Mesendoderm (in vitro differentiated cells): ENCODE measurements around the gene ZNF428.
A peak's percentile ranks its signal among the peaks of the same experiment; 100 is the strongest.
"Not testable (repeated sequence)": the region's sequence is repeated elsewhere in the genome, so short reads cannot be mapped to it uniquely, and the experiment has no call there.

Experiments used
- DNase-seq: peaks from one replicate; pipeline ENCODE4 v3.0.0; 2013
- H2AK5ac ChIP-seq: 2 replicates; pipeline ENCODE4 v1.6.1; 2013; ENCODE audit warnings: low read length, inconsistent platforms
- H2BK120ac ChIP-seq: 2 replicates; pipeline ENCODE4 v1.6.1; 2013; ENCODE audit warnings: low read depth, mild to moderate bottlenecking, low read length, moderate library complexity, mixed read lengths
- H2BK15ac ChIP-seq: replicated peaks from 2 replicates; pipeline ENCODE4 v1.6.1; 2013; ENCODE audit warnings: low read depth, mild to moderate bottlenecking, moderate library complexity
- H2BK5ac ChIP-seq: 2 replicates; pipeline ENCODE4 v1.6.1; 2013; ENCODE audit warnings: low read length, inconsistent platforms
- H3K18ac ChIP-seq: 2 replicates; pipeline ENCODE4 v1.6.1; 2013; ENCODE audit warnings: mild to moderate bottlenecking, low read length, mixed read lengths
- H3K23ac ChIP-seq: one replicate; pipeline ENCODE4 v1.6.1; 2013; ENCODE audit warnings: low read length
- H3K27ac ChIP-seq: 2 replicates; pipeline ENCODE4 v1.5.1; 2013; ENCODE audit warnings: low read depth, mild to moderate bottlenecking, inconsistent platforms, low read length, moderate library complexity
- H3K27me3 ChIP-seq: 2 replicates; pipeline ENCODE4 v1.6.1; 2013; ENCODE audit warnings: low read length, control low read depth, mild to moderate bottlenecking, inconsistent platforms; ENCODE audit not compliant: insufficient read depth, poor library complexity
- H3K36me3 ChIP-seq: 2 replicates; pipeline ENCODE4 v1.6.1; 2013; ENCODE audit warnings: low read length, inconsistent platforms; ENCODE audit not compliant: control insufficient read depth, insufficient read depth
- H3K4ac ChIP-seq: one replicate; pipeline ENCODE4 v1.6.1; 2013; ENCODE audit warnings: low read depth, mild to moderate bottlenecking, low read length, moderate library complexity
- H3K4me1 ChIP-seq: 2 replicates; pipeline ENCODE4 v1.6.1; 2013; ENCODE audit warnings: low read depth, low read length, inconsistent platforms; ENCODE audit not compliant: control insufficient read depth
- H3K4me2 ChIP-seq: 2 replicates; pipeline ENCODE4 v1.6.1; 2013; ENCODE audit warnings: low read length
- H3K4me3 ChIP-seq: 2 replicates; pipeline ENCODE4 v1.5.1; 2013; ENCODE audit warnings: mild to moderate bottlenecking, low read length
- H3K56ac ChIP-seq: one replicate; pipeline ENCODE4 v1.6.1; 2013; ENCODE audit warnings: low read length
- H3K79me1 ChIP-seq: 2 replicates; pipeline ENCODE4 v1.6.1; 2013; ENCODE audit warnings: low read length, inconsistent platforms
- H3K79me2 ChIP-seq: 2 replicates; pipeline ENCODE4 v1.6.1; 2013; ENCODE audit warnings: mild to moderate bottlenecking, low read length; ENCODE audit not compliant: control insufficient read depth, insufficient read depth
- H3K9ac ChIP-seq: 2 replicates; pipeline ENCODE4 v1.6.1; 2013; ENCODE audit warnings: low read length, inconsistent platforms
- H4K5ac ChIP-seq: one replicate; pipeline ENCODE4 v1.6.1; 2013; ENCODE audit warnings: low read length
- H4K8ac ChIP-seq: one replicate; pipeline ENCODE4 v1.6.1; 2013; ENCODE audit warnings: low read depth, mild to moderate bottlenecking, control low read depth, low read length, moderate library complexity
- WGBS: extraction: QIAGEN DNeasy Blood & Tissue Kit; methylation state at CpG from one replicate; pipeline ENCODE4 v1.1.7; 2013; ENCODE audit warnings: low lambda C conversion rate, missing lambda C conversion rate; ENCODE audit not compliant: insufficient coverage; ENCODE audit errors: extremely low coverage; 5-methylcytosine and 5-hydroxymethylcytosine counted together

ZNF428 gene

GRCh38 chr19:43652546-43652874, 33.1 kb upstream of the ZNF428 start:
- H3K18ac ChIP-seq, result no peak overlapping the region
- H3K4ac ChIP-seq, result no peak overlapping the region
- H2BK5ac ChIP-seq, result no peak overlapping the region
- H3K79me1 ChIP-seq, result no peaks in the 10 kb centered on the region
- no peak overlapping the region for H3K4me2 ChIP-seq
- no peaks in the 10 kb centered on the region for H3K27me3 ChIP-seq
- no peak overlapping the region for H3K4me3 ChIP-seq
- no CpG with 5 or more reads among the region's 5 CpGs for WGBS
- no peaks in the 10 kb centered on the region for H3K4me1 ChIP-seq
- no peak overlapping the region for H3K9ac ChIP-seq
- no peak overlapping the region for H4K8ac ChIP-seq
- H3K79me2 ChIP-seq, result no peaks in the 10 kb centered on the region
- no peak overlapping the region for H2BK120ac ChIP-seq
- peaks cover 4% of the 10 kb centered on the region for H3K36me3 ChIP-seq
- H4K5ac ChIP-seq, result no peak overlapping the region
- no peak overlapping the region for H3K56ac ChIP-seq
- no peak overlapping the region for H2BK15ac ChIP-seq
- no peak overlapping the region for H3K27ac ChIP-seq
- no peak overlapping the region for H2AK5ac ChIP-seq
- H3K23ac ChIP-seq, result no peak overlapping the region
- DNase-seq, result no peak

- H3K4me2 ChIP-seq, result no peak overlapping the region
- H4K5ac ChIP-seq, result no peak overlapping the region
- H3K27ac ChIP-seq, result no peak overlapping the region
- H3K79me1 ChIP-seq, result no peaks in the 10 kb centered on the region
- no peak overlapping the region for H3K9ac ChIP-seq
- H3K56ac ChIP-seq, result peak overlapping the region; percentile 58
- H3K4me1 ChIP-seq, result no peaks in the 10 kb centered on the region
- H3K27me3 ChIP-seq, result no peaks in the 10 kb centered on the region
- no peak overlapping the region for H4K8ac ChIP-seq
- H2AK5ac ChIP-seq, result no peak overlapping the region
- H3K18ac ChIP-seq, result no peak overlapping the region
- peak; percentile 82 for DNase-seq
- WGBS, result no CpG with 5 or more reads among the region's 14 CpGs
- no peaks in the 10 kb centered on the region for H3K79me2 ChIP-seq
- H3K4ac ChIP-seq, result no peak overlapping the region
- H3K23ac ChIP-seq, result no peak overlapping the region
- H2BK120ac ChIP-seq, result no peak overlapping the region
- H2BK5ac ChIP-seq, result no peak overlapping the region
- H3K4me3 ChIP-seq, result no peak overlapping the region
- no peak overlapping the region for H2BK15ac ChIP-seq
- H3K36me3 ChIP-seq, result peaks cover 4% of the 10 kb centered on the region
Measured at GRCh38 chr19:43651758-43652545, 32.5 kb upstream of the ZNF428 start.

DNA sequence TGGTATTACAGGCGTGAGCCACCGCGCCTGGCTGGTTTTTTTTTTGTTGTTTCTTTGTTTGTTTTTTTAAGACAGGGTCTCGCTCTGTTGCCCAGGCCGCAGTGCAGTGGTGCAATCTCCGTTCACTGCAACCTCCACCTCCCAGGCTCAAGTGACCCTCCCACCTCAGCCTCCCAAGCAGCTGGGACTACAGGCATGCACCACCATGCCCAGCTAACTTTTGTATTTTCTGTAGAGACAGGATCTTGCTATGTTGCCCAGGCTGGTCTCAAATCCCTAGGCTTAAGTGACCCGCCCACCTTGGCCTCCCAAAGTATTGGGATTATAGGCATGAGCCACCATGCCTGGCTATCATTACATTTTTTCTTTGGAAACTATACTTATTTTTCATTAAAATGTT, 30.8 kb upstream of the ZNF428 start:
- WGBS, result no CpG with 5 or more reads among the region's 7 CpGs
- H3K56ac ChIP-seq, result not testable (repeated sequence)

DNA sequence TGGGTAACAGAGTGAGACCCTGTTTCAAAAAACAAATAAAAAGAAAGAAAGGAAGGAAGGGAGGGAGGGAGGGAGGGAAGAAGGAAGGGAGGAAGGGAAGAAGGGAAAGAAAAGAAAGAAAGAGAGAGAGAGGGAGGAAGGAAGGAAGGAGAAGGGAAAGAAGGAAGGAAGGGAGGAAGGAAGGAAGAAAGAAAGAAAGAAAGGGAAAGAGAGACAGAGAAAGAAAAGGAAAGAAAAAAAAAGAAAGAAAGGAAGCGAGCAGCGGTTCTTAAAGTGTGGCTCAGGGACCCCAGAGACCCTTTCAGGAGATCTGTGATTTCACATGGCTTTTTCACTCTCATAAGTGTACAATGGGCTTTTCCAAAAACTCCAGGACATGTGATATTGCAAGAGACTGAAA, 30.1 kb upstream of the ZNF428 start:
- no peak overlapping the region for H3K23ac ChIP-seq
- no peak overlapping the region for H2BK15ac ChIP-seq
- H3K79me2 ChIP-seq, result no peaks in the 10 kb centered on the region
- H3K4me1 ChIP-seq, result no peaks in the 10 kb centered on the region
- H3K4me2 ChIP-seq, result no peak overlapping the region
- no peak overlapping the region for H2AK5ac ChIP-seq
- no peak overlapping the region for H3K4ac ChIP-seq
- WGBS, result no CpG with 5 or more reads among the region's 2 CpGs
- no peak for DNase-seq
- H4K5ac ChIP-seq, result no peak overlapping the region
- H3K79me1 ChIP-seq, result no peaks in the 10 kb centered on the region
- peaks cover 2% of the 10 kb centered on the region for H3K36me3 ChIP-seq
- H3K4me3 ChIP-seq, result no peak overlapping the region
- no peak overlapping the region for H2BK5ac ChIP-seq
- H3K27me3 ChIP-seq, result no peaks in the 10 kb centered on the region
- no peak overlapping the region for H2BK120ac ChIP-seq
- H3K9ac ChIP-seq, result no peak overlapping the region
- H4K8ac ChIP-seq, result no peak overlapping the region
- H3K27ac ChIP-seq, result no peak overlapping the region
- no peak overlapping the region for H3K56ac ChIP-seq
- no peak overlapping the region for H3K18ac ChIP-seq

More for the DNA sequence above, 30.8 kb upstream of the ZNF428 start:
- H3K23ac ChIP-seq, H4K8ac ChIP-seq, H3K4me3 ChIP-seq, H3K4ac ChIP-seq, H2BK120ac ChIP-seq, H3K79me1 ChIP-seq, H2AK5ac ChIP-seq, H2BK15ac ChIP-seq, H3K18ac ChIP-seq, H3K36me3 ChIP-seq, H3K79me2 ChIP-seq, H3K4me2 ChIP-seq, H3K27ac ChIP-seq, H3K4me1 ChIP-seq, DNase-seq, H3K27me3 ChIP-seq, H3K9ac ChIP-seq, H4K5ac ChIP-seq, H2BK5ac ChIP-seq: not testable (repeated sequence)

GRCh38 chr19:43648633-43649032, 29.2 kb upstream of the ZNF428 start:
- no peak overlapping the region for H3K4me2 ChIP-seq
- H4K8ac ChIP-seq, result no peak overlapping the region
- H3K79me2 ChIP-seq, result no peaks in the 10 kb centered on the region
- H3K79me1 ChIP-seq, result no peaks in the 10 kb centered on the region
- H4K5ac ChIP-seq, result no peak overlapping the region
- no peak overlapping the region for H2BK15ac ChIP-seq
- no peak overlapping the region for H3K9ac ChIP-seq
- no peak overlapping the region for H2BK5ac ChIP-seq
- no peak overlapping the region for H3K56ac ChIP-seq
- no peak overlapping the region for H3K27ac ChIP-seq
- H2AK5ac ChIP-seq, result no peak overlapping the region
- no peaks in the 10 kb centered on the region for H3K4me1 ChIP-seq
- H2BK120ac ChIP-seq, result no peak overlapping the region
- no peak overlapping the region for H3K4me3 ChIP-seq
- no peaks in the 10 kb centered on the region for H3K27me3 ChIP-seq
- H3K23ac ChIP-seq, result no peak overlapping the region
- H3K4ac ChIP-seq, result no peak overlapping the region
- H3K18ac ChIP-seq, result no peak overlapping the region
- H3K36me3 ChIP-seq, result peaks cover 2% of the 10 kb centered on the region
- WGBS, result no CpG with 5 or more reads among the region's 6 CpGs
- no peak for DNase-seq

GRCh38 chr19:43644181-43644580, 24.8 kb upstream of the ZNF428 start:
- WGBS, result no CpG with 5 or more reads among the region's 13 CpGs
- no peak overlapping the region for H3K27ac ChIP-seq

More at GRCh38 chr19:43644181-43644580, 24.8 kb upstream of the ZNF428 start:
- H3K4me3 ChIP-seq, result no peak overlapping the region
- no peak overlapping the region for H2AK5ac ChIP-seq
- H3K36me3 ChIP-seq, result peaks cover 2% of the 10 kb centered on the region
- H3K18ac ChIP-seq, result no peak overlapping the region
- H2BK5ac ChIP-seq, result no peak overlapping the region
- no peaks in the 10 kb centered on the region for H3K27me3 ChIP-seq
- no peak overlapping the region for H3K56ac ChIP-seq
- no peak overlapping the region for H3K9ac ChIP-seq
- no peaks in the 10 kb centered on the region for H3K79me2 ChIP-seq
- no peak overlapping the region for H4K5ac ChIP-seq
- H3K4me1 ChIP-seq, result no peaks in the 10 kb centered on the region
- H2BK15ac ChIP-seq, result no peak overlapping the region
- H3K23ac ChIP-seq, result no peak overlapping the region
- no peaks in the 10 kb centered on the region for H3K79me1 ChIP-seq
- no peak overlapping the region for H3K4ac ChIP-seq
- no peak overlapping the region for H3K4me2 ChIP-seq
- no peak for DNase-seq
- H2BK120ac ChIP-seq, result no peak overlapping the region
- no peak overlapping the region for H4K8ac ChIP-seq
